Measurements from ENCODE around the gene TNFAIP8L3.
"Not testable (repeated sequence)": the region's sequence is repeated elsewhere in the genome, so short reads cannot be mapped to it uniquely, and the experiment has no call there.

The TNFAIP8L3 gene

DNA sequence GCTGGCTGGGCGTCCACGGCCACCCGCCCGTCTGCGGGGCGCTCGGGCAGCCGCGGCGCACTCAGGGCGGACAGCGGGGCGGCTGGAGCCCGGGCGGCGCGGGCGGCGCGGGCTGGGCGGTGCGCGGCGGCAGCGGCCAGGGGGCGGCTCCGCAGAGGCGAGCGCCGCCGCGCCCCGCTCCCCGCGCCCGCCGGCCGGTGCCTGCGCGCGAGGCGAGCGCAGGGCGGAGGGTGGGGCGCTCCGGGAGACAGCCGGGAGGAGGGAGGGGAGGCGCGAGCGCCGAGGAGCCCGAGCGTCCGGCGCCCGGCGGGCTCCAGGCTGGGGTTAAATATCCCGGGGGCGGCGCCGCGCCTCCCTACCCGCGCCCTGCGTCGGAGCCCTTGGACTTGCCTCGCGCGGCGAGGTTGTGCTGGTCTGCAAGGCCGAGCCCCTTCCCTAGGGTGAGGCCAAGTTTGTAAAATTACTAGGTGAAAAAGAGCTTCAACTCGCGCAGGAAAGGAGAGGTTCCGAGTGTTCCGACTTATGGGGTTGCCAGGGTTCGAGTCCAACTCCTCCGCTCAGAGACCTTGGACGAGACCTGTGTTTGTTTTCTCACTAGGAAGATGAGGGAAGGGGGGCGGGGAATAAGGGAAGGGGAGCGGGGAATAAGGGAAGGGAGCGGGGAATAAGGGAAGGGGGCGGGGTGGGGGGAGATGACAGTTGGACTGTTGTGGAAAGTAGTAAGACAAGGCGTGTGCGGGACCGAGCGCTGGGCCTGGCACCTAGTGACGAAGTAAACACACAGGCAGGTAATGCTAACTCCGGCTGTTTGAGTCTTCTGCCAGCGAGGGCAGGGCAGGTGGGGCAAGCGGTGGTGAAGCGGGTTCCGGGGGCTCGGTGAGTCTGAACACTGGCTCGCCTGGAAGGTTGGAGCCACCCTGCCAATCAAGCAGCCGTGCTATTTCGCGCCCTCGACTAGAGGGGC lies at the start of gene TNFAIP8L3:
TNFAIP8L3 (minus strand) TSS at position 301 of the 964 bp plus-strand sequence. CDS start 311 bp downstream, outside the sequence.
- DNase-seq (ENCODE audit: low read depth in 2 of 2) = no peak

DNA sequence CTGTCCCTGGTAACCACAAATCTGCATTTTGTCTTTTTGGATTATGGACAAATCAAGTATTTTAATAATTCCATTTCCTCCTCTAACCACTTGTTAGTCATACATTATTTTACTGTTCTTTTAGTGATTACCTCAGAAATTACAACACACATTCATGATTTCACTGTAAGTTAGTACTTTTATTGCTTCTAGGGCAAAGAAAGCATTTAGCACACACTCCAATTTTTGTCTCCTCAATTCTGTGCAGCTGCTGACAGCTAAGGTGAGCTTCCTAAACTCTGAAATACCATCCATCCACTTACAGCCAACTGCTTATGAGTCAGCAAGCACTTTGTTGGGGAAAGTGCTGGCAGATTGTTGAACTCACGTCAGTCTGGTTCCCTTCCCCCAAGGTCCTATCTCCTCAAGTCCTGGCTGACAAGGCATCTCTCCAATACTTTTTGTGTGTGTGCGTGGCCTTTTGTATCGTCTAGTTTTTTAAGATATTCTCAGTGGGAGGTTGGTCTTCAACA lies 49.4 kb upstream of the TNFAIP8L3 start:
- DNase-seq (ENCODE audit: low read depth in 2 of 2) = no peak

DNA sequence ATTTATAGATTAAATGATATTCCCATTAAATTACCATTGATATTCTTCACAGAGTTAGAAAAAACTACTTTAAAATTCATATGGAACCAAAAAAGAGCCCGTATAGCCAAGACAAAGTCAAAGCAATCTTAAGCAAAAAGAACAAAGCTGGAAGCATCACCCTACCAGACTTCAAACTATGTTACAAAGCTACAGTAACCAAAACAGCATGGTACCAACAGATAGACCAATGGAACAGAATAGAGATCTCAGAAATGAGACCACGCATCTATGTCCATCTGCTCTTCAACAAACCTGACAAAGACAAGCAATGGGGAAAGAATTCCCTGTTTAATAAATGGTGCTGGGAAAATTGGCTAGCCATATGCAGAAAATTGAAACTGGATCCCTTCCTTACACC lies 45.6 kb upstream of the TNFAIP8L3 start:
- DNase-seq (ENCODE audit: low read depth in 2 of 2) = not testable (repeated sequence)

DNA sequence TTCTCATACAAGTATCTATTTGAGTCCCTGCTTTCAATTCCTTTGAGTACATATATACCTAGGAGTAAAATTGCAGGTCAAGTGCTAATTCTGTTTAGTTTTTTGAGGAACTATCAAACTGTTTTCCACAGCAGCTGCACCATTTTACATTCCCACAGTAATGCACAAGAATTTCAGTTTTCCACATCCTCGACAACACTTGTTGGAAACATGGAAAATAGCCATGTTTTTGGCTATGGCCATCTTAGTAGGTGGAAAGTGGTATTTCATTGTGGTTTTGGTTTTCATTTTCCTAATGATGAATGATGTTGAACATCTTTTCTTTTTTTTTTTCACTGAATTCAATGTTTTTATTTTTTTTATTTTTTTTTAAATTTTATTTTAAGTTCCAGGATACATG lies 44.4 kb upstream of the TNFAIP8L3 start:
- DNase-seq (ENCODE audit: low read depth in 2 of 2) = no peak

DNA sequence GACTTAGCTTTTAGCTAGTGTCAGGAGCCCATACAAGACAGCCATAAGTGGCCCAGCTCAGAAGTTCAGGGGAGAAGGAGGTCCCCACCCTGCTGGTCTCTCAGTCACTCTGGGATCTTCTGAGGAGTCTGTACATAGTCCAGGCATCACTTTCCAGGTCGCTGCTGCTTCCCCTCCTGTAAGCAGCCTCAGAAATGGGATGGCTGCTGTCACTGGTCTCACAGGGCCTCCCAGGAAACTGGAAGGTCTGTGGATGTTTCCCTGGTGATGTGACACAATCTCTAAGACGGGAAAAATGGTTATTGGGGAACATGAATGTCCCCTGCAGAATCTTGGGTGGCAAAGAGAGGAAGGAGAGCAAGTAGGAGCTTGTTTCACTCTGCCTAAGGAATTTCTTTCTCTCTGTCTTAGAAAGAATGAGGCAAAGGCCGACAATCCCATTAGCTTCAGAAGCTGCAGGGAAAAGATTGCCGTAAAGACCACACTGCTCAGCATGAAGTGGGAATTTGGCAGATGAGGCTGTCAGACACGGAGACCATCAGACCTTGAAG lies 43.2 kb upstream of the TNFAIP8L3 start:
- DNase-seq (ENCODE audit: low read depth in 2 of 2) = no peak

DNA sequence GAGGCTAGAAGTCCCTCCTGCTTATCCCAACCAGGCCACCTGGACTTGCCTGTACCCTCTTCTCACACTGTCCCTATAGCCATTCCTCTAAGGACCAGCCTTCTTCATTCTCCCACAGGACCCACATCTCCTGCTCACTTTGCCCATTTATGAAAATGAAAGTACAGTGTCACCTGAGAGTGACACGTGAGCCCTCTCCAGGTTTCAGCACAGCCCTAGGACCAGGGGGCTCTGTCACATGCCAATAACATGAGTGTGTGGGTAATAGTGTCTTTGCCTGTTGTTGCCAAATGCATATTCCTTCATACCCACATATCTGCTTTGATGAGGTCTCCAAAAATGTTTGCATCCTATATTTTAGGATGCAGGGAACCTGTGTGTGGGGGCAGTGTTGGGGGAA lies 42.3 kb upstream of the TNFAIP8L3 start:
- no peak for DNase-seq (ENCODE audit: low read depth in 2 of 2)

DNA sequence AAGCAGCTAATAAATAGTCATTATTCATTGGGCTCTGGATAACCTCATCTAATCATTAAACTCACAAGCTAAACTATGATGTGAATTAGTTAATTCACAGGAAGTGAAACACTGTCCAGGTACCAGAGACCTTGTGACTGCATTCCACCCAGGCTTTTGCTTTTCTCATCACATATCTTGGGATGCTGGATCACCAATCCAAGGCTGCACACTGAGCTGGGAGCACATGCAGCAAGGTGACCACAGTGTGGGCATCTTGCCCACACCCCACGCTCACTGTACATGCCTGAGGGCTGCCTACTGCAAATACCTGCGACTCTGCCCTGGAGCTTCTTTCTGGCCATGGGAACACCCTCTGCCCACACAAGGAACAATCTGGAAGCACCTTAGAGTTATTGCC lies 40.6 kb upstream of the TNFAIP8L3 start:
- DNase-seq (ENCODE audit: low read depth in 2 of 2) = no peak

DNA sequence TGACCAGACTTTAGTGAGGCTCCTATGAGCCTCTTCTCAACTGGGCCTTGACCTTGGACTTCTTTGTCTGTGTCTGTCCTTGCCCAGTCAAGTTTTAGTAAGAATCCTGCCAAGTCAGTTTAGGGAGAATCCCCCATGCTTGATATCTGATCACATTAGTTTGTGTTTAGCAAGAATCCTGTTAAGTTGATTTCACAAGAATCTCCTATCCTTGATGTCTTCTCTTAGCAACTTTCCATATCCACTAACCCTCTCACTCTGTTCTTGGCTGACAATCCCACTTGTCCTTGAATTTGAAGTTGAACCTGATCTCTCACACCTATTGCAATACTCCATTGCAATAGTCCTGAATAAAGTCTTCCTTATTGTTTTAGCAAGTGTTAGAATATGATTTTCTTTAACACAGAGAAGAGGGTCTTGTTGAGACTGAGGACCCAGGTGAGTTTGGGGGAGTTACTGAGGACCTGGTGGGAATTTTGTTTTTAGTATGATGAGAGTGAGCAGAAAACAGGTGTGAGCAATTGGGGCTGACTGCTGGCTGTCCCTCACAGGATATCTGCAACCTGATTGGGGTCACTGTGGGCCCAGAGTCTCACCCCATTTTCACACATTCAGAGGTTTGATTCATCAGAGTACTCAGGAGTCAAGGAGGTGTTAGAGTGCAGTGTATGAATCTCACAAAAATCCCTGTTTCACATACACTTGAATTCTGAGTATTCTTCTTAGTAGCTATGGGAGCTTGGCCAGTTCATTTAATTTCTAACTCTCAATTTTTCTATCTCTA lies 39.9 kb upstream of the TNFAIP8L3 start:
- DNase-seq (ENCODE audit: low read depth in 2 of 2) = no peak

DNA sequence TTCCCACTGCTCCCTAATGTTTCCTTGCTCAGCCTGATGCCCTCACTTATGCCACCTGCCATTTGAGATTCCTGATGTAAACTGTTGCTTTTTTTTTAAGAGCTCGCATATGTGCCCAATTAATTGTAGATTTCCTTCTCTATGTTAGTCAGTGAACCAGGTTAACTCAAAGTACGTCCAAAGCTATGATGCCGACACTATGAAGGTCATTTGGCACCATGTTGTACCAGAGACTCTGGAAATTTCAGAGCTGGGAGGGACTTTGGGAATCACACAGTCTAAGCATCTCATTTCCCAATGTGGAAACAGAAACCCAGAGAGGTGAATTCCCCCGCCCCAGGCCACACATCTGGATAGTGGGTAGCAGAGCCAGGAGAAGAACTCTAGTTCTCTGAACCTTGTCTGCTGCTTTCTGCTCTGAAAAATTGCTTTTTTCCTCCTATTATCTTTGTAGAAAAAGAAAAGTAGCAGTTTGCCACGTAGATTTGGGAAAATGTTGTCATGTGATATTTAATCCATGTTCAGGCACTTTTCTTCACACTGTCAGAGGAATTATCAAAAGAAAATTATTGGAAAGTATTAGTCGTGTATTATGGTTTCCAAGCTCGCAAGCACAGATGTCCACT lies 38.5 kb upstream of the TNFAIP8L3 start:
- DNase-seq (ENCODE audit: low read depth in 2 of 2) = no peak

DNA sequence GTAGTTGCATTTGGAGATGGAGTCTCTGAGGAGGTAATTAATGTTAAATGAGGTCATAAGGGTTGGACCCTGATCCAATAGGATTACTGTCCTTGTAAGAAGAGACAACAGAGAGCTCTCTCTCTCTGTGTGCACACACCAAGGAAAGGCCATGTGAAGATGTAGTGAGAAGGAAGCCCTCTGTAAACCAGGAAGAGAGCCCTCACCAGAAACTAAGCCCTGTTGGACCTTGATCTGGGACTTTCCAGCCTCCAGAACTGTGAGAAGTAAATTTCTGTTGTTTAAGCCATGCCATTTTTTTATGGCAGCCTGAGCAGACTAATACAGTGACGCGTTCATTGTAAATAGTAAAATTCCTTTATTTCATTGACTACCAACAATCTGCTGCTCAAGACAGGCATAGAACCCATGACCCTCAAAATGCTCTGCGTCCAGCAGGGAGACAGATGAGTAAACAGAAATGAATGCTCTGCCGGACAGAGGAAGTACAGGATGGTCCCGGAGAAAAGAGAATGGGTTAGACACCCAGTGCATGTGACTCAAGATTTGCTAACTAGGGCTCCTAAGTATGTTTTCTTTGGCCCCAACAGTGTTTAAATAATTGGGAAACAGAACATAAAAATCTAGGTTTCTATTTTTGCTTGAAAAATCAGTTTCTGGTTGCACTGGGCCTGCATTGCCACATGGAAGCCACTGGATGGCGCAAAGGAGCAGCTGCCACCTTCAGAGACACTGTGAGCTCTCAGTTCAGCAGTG lies 37.9 kb upstream of the TNFAIP8L3 start:
- no peak for DNase-seq (ENCODE audit: low read depth in 2 of 2)

DNA sequence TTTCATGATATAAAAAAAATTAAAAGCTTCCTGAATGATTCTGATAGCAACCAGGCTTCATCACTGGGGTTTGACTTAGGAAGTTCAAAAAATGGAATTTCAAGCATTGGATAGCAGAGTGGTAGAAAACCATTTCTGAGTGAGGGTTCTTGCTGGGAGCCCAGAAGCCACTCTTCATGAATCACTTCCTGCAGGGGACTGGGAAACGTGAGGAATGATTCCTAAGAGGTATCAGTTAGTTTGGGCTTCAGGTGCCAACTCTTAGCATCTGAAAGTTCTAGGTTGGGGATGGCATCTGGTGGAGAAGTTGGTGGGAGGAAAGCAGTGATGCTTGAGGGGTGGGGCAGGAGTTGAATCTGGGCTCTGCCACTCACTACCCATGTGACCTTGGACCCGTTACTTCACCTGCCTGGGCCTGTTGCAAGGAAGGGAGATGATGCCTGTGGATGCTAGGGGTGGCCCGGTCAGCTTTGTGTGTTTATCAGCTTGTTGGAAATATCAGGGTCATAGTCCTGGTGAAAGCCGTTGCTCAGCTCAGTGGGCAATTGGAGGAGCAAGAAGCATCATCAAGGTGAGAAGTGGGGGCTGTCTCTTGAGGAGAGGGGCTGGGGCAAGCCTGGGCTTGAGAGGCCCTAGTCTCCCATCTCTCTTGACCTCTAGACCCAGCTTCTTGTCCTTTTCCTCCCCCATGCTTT lies 37.0 kb upstream of the TNFAIP8L3 start:
- no peak for DNase-seq (ENCODE audit: low read depth in 2 of 2)

DNA sequence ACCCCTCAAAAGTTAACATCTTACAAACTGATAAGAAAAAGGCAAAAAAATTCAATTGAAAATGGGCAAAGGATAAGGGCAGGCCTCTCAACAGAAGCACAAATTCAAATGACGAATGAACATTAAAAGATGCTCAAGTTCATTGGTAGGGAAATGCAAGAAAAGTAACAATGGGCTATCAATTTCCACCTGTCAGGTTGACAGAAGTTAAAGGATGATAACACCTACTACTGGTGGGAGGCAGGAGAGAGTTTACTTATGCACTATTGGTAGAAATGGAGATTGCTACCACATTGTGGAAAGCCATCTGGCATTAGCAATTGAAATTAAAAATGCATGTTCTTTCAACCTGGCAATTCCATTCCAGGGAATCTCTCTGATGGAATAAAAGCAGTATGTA lies 35.6 kb upstream of the TNFAIP8L3 start:
- DNase-seq (ENCODE audit: low read depth in 2 of 2) = no peak

DNA sequence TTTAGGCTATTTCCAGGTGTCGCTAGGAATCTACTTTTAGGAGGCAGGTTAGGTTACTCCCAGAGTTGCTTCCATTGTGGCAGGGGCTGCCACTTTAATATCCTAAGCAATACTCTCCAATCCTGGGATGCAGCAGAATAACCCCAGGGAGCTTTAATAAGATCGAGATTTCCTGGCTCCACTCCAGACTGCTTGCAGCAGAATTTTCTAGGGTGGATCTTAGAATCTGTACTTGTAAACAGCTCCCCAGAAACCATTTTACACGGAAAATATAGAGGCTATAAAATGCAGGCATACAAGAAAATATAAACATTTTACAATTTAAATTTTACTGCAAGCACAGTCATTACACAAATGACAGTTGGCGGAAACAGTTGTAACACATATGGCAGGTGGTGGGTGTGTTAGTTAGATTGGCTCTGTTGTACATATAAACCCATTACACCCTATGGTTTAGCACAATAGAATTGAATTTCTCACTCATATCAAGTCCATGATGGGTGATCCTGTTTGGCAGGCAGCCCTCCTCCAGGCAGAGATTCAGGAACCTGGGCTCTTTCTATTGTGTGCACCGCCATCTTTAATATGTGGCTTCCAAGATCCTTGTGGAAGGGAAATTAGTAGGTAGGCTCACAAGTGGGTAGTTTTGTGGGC lies 35.0 kb upstream of the TNFAIP8L3 start:
- no peak for DNase-seq (ENCODE audit: low read depth in 2 of 2)

DNA sequence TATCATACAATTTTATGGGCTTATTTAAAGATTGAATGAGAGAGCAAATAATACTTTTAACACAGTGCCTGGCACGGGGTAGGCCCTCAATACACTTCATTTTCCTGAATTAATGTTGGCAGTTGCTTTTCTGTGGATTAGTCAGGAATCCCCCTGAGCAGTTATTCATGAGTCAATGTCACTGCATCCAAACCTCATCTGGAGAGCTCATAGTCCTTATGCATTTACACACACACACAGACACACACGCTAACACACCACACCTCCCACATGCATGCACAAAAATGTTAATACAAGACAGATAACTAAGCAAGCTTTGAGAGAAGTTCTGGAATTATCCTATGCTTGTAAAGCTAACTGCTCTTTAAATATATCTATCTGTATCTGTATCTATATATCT lies 34.0 kb upstream of the TNFAIP8L3 start:
- no peak for DNase-seq (ENCODE audit: low read depth in 2 of 2)

DNA sequence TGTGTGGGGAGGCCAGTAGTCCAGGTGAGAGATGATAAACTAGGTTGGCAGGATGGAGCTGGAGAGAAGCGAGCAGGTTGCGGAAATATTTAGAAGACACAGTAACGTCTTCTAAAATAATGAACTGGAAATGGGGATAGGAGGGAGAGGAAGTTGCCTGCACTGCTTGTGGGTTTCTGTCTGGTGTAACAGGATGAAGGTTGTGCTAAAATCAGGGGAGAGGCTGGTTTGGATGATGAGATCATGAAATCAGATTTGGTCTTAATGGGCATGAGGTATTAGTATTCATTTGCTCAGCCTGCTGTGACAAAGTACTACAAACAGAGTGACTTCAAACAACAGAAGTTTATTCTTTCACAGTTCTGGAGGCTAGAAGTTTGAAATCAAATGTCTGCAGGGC lies 32.1 kb upstream of the TNFAIP8L3 start:
- no peak for DNase-seq (ENCODE audit: low read depth in 2 of 2)

DNA sequence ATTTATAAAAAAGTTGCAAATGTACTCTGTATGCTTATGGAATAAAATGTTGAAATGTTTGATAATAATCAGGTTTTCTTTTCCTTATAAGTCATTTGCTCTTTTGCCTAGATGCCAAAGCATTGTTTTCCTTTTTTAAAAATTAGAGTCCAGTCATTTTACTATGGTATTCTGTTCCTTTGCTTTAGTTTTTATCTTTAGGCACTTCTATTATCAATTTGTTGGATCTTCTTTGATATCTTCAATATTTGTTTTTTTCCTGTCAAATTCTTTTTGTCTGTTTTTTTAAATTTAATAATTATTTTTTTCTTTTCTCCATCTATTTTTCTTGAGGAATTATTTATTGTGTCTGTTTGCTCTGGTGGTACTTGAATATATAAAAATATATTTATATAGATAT lies 28.3 kb upstream of the TNFAIP8L3 start:
- DNase-seq (ENCODE audit: low read depth in 2 of 2) = not testable (repeated sequence)

DNA sequence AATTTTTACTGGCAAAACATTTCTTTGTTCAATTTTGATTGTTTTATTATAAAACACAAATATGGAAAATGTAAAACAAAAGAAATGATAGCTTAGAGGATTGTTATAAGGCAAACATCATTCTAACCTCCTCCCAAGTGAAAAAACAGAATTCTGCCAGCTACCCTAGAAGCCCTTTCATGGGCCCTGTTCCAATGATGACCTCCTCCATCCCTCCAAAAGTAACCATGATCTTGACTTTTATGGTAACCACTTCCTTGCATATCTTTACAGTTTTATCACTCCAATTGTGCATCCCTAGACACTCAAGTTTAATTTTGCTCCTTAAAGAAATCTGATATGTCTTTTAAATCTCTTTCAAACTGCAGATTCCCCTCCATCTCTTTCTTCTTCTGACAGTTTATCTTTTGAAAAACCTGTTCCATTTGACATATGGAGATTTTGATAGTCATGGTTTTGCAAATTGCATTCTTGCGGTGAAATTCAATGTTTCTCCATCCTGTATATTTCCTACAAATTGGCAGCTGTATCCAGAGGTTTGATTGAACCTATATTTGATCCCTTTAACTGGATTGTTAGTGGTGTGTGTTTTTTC lies 27.0 kb upstream of the TNFAIP8L3 start:
- DNase-seq (ENCODE audit: low read depth in 2 of 2) = no peak

DNA sequence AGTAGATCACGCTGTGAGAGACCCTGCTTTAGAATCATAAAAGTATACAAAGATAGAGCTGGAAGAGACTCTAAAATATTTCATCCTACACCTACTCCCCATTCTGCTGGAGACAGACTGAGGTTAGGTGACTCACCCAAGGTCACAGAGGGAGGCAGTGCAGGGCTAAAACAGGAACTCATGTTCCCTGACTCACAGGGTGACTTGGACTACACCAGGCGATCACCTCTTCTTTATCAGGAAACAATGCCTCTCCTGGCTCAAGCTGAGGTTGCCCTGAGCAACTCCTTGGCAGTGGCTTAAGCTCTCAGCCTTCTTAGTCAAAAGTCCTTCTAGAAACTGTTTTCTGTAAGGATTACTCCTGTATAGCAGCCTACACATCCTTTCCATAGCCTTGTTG lies 26.4 kb upstream of the TNFAIP8L3 start:
- DNase-seq (ENCODE audit: low read depth in 2 of 2) = peak in 1 of 2 experiments; percentile 1

DNA sequence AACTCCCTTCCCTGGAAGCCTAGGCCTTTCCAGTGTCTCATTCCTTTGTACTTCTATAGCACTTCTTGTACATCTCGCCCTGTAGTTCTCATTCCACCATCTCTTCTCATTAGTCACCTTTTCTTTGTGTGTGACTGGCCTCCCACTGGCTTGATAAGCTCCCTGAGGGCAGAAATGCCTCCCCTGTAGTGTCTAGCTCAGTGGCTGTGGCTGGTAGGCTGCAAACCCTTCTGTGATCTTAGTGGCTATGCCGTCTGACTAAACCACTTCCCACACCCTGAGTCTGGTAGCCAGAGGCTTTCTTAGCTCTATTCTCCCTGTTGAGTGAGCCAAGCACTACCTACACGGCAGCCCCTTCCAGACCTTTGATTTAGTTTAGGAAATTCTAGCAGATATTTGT lies 24.4 kb upstream of the TNFAIP8L3 start:
- no peak for DNase-seq (ENCODE audit: low read depth in 2 of 2)

DNA sequence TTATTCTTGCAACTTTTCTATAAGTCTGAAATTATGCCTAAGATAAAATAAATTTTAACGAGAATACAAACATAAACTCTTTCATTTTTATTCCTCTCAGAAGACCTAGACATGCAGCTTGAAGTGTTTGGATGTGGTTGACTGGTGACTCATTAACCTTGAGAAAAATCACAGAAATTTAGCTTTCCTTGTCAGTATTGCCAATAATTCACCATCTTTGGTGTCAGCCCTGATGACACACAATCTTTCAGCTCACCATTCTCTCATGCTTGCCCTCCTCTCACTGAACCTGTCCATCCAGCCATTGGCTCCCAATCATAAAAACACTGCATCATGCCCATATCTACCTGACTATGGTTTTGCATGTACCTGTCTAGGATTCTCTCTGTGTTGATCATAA lies 22.6 kb upstream of the TNFAIP8L3 start:
- no peak for DNase-seq (ENCODE audit: low read depth in 2 of 2)

Data from stimulated activated CD4-positive, alpha-beta T cell treated with anti-CD3 and anti-CD28 coated beads, Interleukin-12 subunit alpha, Interleukin-12 subunit beta, amount 100 ng/mL, for 24 hours (primary cell).